Keratinocyte (primary cell): ENCODE data around the gene GSTA2.

Source experiments
- CTCF ChIP-seq, 3 experiments: IDR thresholded peaks in 1 of 3; conservative IDR thresholded peaks in 1 of 3; optimal IDR thresholded peaks in 1 of 3; 2 replicates in 2 of 3; 3 replicates in 1 of 3; pipeline versions ENCODE3 to v1.5.1; 2011; ENCODE audit warnings: low read length in 3 of 3, mild to moderate bottlenecking in 3 of 3, moderate library complexity in 2 of 3, control low read depth in 1 of 3, inconsistent platforms in 1 of 3; ENCODE audit not compliant: insufficient read depth in 2 of 3; ENCODE audit errors: extremely low read depth in 1 of 3
- EZH2 ChIP-seq: IDR thresholded peaks from one replicate; pipeline ENCODE4 v1.6.1; 2012; ENCODE audit warnings: inconsistent platforms, mild to moderate bottlenecking, low read length, moderate library complexity

GRCh38 chr6:52760105-52760765 is 3.0 kb downstream of the GSTA2 start:
- TF ChIP-seq CTCF (optimal IDR thresholded peaks at IDR 0.05 in 1 of 3, IDR thresholded peaks at IDR 0.05 in 1 of 3, conservative IDR thresholded peaks at IDR 0.05 in 1 of 3; ENCODE audit: extremely low read depth in 1 of 3, insufficient read depth in 2 of 3, low read length in 3 of 3), result no peak
- TF ChIP-seq EZH2, result no peak
